GM12864 (cell line): ENCODE measurements around the gene RXFP4.

Experiments
- DNase-seq: peaks from one replicate; pipeline ENCODE4 v3.0.0-alpha.2; 2011; ENCODE audit warnings: low read depth
- H3K4me3 ChIP-seq: 2 replicates; pipeline ENCODE4 v1.5.1; 2011; ENCODE audit warnings: mild to moderate bottlenecking, low read depth, low read length, control low read depth
- TF ChIP-seq, protein P1 (sequence below): IDR thresholded peaks from 2 replicates; pipeline ENCODE4 v1.5.1; 2011; ENCODE audit warnings: low read depth, mild to moderate bottlenecking, moderate library complexity, low read length, control low read depth, inconsistent platforms; ENCODE audit errors: missing control alignments

The RXFP4 gene

DNA sequence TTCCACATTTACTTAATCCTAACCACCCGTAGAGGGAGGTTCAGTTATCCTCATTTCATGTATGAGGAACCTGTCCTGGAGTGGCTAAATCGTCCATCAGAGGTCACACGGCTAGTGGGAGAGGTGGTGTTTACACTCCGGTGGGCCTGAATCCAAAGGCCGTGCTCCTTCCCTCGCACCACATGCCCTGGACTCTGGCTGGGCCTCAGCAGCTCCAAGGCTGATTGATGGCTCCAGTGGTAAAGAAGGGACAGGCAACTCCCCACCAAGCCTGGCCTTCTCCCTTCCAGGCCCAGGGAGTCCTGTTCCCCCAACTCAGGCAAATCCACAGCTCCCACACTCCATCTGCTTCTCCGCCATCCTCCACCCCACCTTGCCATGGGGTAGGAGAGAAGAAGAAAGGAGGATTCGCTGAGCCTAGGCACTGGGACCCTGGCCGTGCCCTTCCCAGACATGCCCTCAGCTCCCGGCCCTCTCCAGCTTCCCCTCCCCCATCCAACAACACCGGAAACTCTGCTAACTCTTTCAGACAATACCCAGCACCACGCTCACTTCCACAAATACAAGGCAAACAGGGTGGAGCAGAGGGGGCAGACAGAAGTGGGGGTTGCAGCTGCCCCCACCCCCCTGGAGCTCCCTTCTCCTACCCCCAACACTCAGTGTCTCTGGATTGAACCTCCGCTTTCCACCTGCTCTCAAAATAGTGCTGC lies 26.1 kb downstream of the RXFP4 start:
- DNase-seq: no peak
- TF ChIP-seq, protein P1, sequence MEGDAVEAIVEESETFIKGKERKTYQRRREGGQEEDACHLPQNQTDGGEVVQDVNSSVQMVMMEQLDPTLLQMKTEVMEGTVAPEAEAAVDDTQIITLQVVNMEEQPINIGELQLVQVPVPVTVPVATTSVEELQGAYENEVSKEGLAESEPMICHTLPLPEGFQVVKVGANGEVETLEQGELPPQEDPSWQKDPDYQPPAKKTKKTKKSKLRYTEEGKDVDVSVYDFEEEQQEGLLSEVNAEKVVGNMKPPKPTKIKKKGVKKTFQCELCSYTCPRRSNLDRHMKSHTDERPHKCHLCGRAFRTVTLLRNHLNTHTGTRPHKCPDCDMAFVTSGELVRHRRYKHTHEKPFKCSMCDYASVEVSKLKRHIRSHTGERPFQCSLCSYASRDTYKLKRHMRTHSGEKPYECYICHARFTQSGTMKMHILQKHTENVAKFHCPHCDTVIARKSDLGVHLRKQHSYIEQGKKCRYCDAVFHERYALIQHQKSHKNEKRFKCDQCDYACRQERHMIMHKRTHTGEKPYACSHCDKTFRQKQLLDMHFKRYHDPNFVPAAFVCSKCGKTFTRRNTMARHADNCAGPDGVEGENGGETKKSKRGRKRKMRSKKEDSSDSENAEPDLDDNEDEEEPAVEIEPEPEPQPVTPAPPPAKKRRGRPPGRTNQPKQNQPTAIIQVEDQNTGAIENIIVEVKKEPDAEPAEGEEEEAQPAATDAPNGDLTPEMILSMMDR: no peak
- no peak overlapping the region for H3K4me3 ChIP-seq

DNA sequence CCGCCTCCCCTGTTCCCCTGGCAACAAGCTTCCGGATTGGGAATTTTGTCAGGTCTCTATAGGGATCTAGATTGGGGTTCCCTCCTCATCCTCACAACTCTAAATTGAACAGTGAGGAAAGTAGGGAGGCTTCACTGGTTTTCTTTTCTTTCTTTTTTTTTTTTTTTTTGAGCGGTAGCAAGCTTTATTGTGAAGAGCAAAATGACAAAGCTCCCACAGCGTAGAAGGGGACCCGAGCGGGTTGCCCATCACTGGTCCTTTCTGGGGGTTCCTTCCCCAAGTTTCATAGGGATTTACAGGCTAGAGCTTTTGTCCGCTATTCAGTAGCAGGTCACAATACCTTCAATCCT lies 26.6 kb downstream of the RXFP4 start:
- DNase-seq: no peak
- TF ChIP-seq, protein P1: no peak
- no peak overlapping the region for H3K4me3 ChIP-seq

DNA sequence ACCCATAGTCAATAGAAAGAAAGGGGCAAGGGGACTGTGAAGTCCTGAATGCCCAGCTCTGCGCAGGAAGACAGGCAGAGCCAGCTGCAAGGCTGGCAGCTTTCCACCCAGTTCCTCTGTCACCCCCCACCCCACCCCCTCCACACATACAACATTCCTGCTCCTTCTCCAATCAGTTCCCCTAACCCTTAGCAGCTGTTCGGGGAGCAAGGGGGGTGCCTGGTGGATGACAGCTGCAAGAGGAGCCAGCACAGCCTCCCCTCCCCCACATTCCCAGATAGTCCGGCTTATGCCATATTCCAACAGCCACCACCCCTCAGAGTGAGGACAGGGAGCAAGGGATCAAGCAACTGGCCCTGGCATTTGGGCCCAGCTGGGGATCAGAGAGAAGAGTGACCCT lies 27.2 kb downstream of the RXFP4 start:
- no peak for DNase-seq
- TF ChIP-seq, protein P1: no peak
- no peak overlapping the region for H3K4me3 ChIP-seq

DNA sequence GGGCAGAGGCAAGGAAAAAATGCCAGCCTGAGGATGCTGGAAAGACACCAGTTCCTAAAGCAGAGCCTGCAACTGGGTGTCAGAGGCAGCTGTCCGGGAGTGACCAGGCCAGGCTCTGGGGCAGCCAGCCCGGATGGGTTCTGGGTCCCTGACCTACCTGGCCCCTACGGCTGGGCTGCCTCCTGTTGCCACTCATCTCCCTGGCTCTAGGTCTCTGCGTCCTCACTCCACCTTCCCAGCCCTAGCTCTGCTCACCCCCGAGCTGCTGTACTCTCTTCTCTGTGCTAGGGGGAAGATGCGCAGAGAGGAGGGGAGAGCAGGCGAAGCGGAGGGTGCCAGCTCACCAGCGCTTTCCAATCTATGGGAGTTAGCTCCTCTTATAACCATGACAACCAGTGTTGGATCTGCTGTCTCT lies 27.9 kb downstream of the RXFP4 start:
- H3K4me3 ChIP-seq: no peak overlapping the region
- TF ChIP-seq, protein P1: no peak
- DNase-seq: no peak

DNA sequence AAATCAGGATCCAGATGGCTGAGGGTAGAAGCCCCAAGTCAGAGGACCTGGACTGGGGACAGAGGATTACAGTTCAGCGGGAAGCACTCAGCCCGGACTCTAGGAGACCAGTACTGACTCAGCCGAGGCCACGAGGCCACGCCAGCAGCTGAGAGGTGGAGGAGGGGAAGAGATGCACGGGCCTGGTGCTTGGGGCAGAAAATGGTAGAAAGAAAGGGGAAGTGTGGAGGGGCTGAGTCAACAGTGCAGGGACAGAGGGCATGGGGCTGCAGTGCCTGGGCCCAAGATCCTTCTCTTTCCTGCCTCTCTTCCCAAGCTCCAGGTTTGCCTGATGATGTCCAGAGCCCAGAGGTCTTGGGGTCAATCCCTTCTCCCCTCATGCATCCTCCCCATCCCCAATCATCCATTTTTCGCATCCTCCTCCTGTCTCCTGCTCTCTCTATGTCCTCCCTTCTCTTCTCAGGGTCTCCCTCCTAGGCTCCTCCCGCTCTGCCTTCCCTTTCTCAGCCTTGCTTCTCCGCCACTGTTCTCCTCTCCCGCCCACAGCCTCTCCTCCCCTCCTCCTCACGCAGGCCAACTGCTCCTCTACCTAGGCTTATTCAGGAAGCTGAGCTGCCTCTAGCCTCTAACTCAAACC lies 29.2 kb downstream of the RXFP4 start:
- peak overlapping the region; percentile 9; the same call in 1 of the 2 replicates for H3K4me3 ChIP-seq
- DNase-seq: no peak
- TF ChIP-seq, protein P1: no peak

DNA sequence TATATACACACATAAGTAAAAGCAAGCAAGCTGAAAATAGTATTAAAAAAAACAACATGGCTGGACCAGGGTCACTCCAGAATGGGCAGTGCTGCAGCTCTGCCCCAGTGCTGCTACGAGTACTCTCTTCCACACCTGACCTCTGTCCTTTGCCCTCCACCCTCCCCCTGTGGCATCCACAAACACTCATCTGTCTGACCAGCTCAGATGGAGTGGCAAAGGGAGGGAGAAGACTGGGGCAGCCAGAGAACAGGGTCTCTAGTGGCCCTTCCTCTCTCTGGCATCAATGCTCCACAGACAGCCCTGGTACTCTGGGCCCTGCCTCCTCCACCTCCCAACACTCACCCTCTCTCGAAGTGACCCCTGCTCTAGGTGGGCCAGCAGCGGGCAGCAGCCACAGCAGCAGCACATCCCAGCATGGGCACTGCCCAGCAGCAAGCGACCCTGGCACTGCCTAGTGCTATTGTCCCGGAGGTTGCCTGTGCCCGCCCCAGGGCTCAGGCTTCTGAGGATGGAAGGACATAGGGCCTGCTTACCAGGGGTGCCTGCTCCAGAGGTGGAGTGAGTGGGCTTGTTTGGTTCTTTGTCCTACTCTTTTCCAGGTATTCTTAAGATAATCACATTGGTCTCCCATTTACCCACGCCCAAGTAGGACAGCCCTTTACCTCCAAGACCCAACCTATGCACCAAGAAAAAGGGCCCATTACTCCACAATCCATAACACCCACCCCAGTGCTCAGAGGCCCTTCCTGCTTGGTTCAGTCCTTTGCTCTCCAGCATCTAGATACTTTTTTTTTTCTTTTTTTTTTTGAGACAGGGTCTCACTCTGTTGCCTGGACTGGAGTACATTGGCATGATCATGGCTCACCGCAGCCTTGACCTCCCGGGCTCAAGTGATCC lies 30.7 kb downstream of the RXFP4 start:
- TF ChIP-seq, protein P1: no peak
- no peak overlapping the region for H3K4me3 ChIP-seq
- no peak for DNase-seq
